Neural crest cell (in vitro differentiated cells): Measurements from ENCODE around the gene EXOC3. TPM values are rescaled to one million over a fixed set of nuclear protein-coding genes. Genes with fewer than 3 reads are reported as not detected.
"Not testable (repeated sequence)": the region's sequence is repeated elsewhere in the genome, so short reads cannot be mapped to it uniquely, and the experiment has no call there.

Experiments
- DNase-seq: peaks from one replicate; pipeline ENCODE4 v3.0.0; 2021; ENCODE audit warnings: low read depth, mixed read lengths, low spot score
- H3K27ac Mint-ChIP-seq: one replicate; pipeline ENCODE4 v1.8.0; 2021; ENCODE audit warnings: mild to moderate bottlenecking, mixed read lengths; ENCODE audit not compliant: unreplicated experiment
- H3K27me3 Mint-ChIP-seq: 2 replicates; pipeline ENCODE4 v1.8.0; 2021; ENCODE audit warnings: low read depth, mild to moderate bottlenecking, mixed read lengths
- H3K36me3 Mint-ChIP-seq: 2 replicates; pipeline ENCODE4 v1.8.0; 2021; ENCODE audit warnings: low read depth, mild to moderate bottlenecking, mixed read lengths
- H3K4me1 Mint-ChIP-seq: 2 replicates; pipeline ENCODE4 v1.8.0; 2021; ENCODE audit warnings: mixed read lengths
- H3K4me3 Mint-ChIP-seq: one replicate; pipeline ENCODE4 v1.8.0; 2021; ENCODE audit warnings: mild to moderate bottlenecking, mixed read lengths
- H3K9me3 Mint-ChIP-seq: 2 replicates; pipeline ENCODE4 v1.8.0; 2021; ENCODE audit warnings: mixed read lengths
- CTCF ChIP-seq: fragments of 200-600 bp; sonication (generic); conservative IDR thresholded peaks from 2 replicates; pipeline ENCODE4 v1.5.0; 2021; ENCODE audit warnings: antibody characterized with exemption, mild to moderate bottlenecking
- total RNA-seq: library from RNA; stranded (reverse); gene quantifications from 2 replicates; pipeline ENCODE4 v1.2.1, GENCODE V29; 2021

The EXOC3 gene
- total RNA-seq, 1 donor from 2014 or later, result 61.3 TPM

- no peaks in the 10 kb centered on the region for H3K36me3 Mint-ChIP-seq
- no peak overlapping the region for H3K4me3 Mint-ChIP-seq
- no peaks in the 10 kb centered on the region for H3K9me3 Mint-ChIP-seq
- H3K27ac Mint-ChIP-seq, result no peak overlapping the region
- H3K4me1 Mint-ChIP-seq, result peaks cover 32% of the 10 kb centered on the region
- H3K27me3 Mint-ChIP-seq, result peaks cover 2% of the 10 kb centered on the region
- DNase-seq, result no peak
- no peak for TF ChIP-seq CTCF
These were observed 46.4 kb upstream of the EXOC3 start for GRCh38 chr5:396531-396961.

DNA sequence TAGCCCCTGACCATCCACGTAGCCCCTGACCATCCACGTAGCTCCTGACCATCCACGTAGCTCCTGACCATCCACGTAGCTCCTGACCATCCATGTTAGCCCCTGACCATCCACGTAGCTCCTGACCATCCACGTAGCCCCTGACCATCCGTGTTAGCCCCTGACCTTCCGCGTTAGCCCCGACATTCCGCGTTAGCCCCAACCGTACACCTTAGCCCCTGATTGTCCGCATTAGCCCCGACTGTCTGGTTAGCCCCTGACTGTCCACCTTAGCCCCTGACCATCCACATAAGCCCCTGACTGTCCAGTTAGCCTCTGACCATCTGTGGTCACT, 44.9 kb upstream of the EXOC3 start:
- DNase-seq, H3K36me3 Mint-ChIP-seq, H3K9me3 Mint-ChIP-seq, H3K27me3 Mint-ChIP-seq, H3K4me3 Mint-ChIP-seq, H3K27ac Mint-ChIP-seq: not testable (repeated sequence)
- H3K4me1 Mint-ChIP-seq, result peaks cover 24% of the 10 kb centered on the region

DNA sequence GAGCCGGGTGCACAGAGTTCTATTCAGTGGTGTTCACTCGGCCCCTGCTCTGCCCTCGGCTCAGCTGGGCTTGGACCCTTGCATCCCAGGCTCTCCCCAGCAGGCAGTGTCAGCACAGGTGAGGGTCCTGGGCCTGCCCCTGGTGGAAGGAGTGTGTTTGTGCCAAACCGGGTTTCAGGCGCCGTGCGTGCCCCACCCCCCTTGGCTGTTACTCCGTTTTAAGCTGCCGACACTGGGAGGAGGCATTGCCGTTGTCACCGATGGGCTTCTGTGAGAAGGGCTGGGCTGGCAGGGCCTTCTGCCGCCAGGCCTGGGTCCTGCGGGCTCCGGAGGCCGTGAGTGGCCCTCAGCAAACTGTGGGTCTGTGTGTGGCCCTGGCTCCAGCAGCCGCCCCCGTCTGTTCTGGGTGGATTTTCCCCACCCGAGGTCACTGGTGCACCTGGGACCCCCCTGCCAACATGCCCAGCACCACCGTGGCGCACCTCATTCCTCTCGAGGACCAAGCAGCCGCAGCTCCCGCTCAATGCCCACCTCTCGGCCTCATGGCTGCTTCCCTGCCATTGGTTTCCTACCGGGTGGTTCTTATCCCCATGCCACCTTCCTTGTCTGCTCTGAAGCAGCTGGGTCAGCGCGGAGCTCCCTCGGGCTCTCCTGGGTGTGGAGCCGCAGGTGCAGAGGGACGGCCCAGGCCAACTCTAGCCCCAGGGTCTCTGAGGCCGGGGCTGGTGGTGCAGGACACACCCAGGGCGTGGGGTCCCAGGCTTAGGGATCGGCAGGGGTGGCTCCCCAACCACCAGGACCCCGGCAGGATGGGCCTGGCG, 44.3 kb upstream of the EXOC3 start:
- TF ChIP-seq CTCF, result no peak
- DNase-seq, result no peak
- Mint-ChIP-seq H3K4me1 (peaks cover 20% of the 10 kb centered on the region), H3K4me3 (no peak overlapping the region), H3K9me3 (no peaks in the 10 kb centered on the region), H3K36me3 (no peaks in the 10 kb centered on the region), H3K27ac (no peak overlapping the region), H3K27me3 (peaks cover 2% of the 10 kb centered on the region)

DNA sequence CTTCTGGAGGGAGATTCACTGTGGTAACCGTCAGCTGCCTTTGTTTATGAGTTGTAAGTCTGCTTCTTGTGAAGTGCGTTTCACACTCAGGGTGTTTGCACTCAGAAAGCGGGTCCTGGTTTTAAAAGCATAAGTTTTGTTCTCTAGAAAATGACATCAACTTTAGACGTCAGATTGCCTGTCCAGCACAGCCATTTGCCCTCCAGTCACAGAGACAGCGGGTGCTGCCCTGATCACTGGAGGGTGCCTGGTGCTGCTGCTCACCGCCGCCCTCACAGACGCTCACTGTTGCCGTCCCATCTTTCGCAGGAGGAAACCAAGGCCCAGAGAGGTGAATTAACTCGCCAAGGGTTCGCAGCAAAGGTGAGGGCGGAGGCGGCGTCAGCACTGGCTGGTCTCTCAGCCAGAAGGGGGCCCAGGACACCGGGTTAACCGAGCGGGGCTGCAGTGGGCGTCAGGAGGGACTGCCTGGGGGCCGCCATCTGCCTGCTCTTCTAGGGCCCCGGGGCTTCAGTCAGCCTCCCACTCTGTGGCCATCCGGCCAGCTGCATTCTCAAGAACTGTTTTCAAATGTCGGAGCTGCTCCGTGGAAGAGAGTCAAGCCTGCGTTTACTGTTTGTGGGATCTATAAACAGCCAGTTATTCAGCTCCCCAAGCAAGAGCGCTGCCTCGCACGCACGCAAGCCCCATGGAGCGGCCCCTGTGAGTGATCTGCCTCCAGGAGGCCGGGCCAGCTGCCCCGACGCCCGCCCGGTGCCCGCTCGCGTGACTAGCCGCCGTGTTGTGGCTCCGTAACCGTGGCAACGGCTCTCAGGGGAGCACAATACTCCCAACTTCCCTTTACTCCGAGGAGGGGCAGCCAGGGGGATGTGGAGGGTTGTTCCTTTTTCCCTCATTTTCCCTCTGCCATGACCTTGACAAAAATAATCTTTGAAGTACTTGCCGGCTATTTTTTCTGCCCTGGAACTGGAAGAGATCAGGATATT, 43.4 kb upstream of the EXOC3 start:
- Mint-ChIP-seq H3K4me1 (peaks cover 16% of the 10 kb centered on the region), H3K36me3 (no peaks in the 10 kb centered on the region), H3K27me3 (peaks cover 2% of the 10 kb centered on the region), H3K27ac (peak overlapping the region; percentile 95), H3K9me3 (no peaks in the 10 kb centered on the region), H3K4me3 (peak overlapping the region; percentile 51)
- no peak for TF ChIP-seq CTCF
- peak; percentile 65 for DNase-seq

DNA sequence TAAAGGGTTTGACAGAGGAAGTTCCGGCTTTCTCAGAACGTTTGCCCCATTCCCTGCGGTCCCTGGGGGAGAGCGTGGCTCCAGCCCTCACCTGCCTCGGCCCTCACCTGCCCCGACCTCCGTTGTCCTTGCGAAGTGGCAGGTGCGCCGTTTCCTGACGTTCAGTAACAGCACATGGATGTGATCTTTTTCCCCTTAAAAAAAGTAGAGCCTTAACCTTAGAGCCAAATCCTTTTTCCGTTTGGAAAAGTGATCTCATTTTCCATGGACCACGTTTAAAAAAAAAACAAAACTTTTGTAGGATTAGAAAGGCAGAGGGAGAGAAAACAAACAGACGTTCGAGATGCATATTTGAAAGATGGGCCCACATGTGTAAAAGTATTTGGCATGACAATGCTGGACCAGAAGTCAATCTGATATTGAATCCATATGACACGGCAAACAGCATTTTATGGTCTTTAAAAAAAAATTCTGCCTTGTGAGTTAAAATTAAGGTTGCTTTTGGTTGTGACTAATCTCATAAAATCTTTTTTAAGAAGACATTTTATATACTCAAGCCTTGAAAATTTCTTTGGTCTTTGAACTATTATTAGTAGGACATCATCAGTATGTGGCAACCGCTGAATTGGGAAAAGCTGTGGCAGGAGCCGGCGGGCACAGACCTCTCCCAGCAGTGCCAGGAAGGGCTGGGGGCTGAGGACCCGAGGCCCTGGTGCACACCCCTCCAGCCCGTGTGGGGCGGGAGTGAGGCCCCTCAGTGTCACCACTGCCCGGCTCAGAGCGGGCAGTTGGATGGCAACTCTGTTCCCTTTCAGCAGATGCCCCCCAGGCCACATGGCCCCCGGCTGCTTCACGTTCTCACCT, 42.5 kb upstream of the EXOC3 start:
- Mint-ChIP-seq H3K27ac (peak overlapping the region; percentile 95), H3K36me3 (no peaks in the 10 kb centered on the region), H3K27me3 (peaks cover 2% of the 10 kb centered on the region), H3K4me3 (no peak overlapping the region), H3K9me3 (no peaks in the 10 kb centered on the region), H3K4me1 (peaks cover 16% of the 10 kb centered on the region)
- no peak for DNase-seq
- no peak for TF ChIP-seq CTCF
